Measurements from ENCODE around the gene SRPK2.

The SRPK2 gene

DNA sequence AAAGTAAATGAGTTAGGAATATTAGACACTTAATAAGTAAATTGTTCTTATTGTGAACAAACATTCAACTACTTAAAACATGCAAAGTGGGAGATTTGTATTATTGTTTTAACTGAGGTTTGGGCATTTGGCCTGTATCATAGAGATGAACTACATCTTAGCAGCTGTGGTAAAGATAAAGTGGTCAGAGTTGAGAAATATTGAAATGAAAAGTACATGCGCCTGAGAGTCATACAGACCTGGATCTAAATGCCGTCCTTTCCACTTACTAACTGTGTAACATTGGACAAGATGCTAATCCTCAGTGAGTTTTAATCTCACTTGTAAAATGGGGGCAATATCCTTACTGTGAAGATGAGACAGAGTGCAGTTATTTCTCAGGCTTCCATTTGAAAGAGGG lies 300.3 kb downstream of the SRPK2 start:
- TF ChIP-seq, protein P1, sequence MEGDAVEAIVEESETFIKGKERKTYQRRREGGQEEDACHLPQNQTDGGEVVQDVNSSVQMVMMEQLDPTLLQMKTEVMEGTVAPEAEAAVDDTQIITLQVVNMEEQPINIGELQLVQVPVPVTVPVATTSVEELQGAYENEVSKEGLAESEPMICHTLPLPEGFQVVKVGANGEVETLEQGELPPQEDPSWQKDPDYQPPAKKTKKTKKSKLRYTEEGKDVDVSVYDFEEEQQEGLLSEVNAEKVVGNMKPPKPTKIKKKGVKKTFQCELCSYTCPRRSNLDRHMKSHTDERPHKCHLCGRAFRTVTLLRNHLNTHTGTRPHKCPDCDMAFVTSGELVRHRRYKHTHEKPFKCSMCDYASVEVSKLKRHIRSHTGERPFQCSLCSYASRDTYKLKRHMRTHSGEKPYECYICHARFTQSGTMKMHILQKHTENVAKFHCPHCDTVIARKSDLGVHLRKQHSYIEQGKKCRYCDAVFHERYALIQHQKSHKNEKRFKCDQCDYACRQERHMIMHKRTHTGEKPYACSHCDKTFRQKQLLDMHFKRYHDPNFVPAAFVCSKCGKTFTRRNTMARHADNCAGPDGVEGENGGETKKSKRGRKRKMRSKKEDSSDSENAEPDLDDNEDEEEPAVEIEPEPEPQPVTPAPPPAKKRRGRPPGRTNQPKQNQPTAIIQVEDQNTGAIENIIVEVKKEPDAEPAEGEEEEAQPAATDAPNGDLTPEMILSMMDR (IDR thresholded peaks at IDR 0.05; ENCODE audit: low read depth, low read length) = no peak
- no peak for DNase-seq (ENCODE audit: extremely low read depth, low read depth)

DNA sequence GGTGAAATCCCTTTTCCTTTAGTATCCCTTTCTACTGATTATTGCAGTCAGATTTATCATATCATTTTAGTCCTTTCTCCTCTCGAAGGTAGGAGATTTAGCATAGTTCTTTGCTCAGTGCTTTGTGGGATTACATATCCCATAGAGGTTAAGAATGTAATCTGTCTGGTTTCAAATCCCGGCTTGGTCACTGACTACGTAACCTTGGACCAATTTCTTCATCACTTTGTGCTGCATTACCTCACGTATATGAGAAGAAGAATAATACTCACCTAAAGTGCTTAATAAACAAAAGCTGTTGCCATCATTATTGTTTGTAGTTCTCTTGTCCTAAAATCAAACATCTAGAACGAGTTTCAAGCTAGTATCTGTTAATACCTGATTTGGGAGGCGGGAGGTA lies 300.7 kb downstream of the SRPK2 start:
- no peak for DNase-seq (ENCODE audit: extremely low read depth, low read depth)
- TF ChIP-seq, protein P1 (IDR thresholded peaks at IDR 0.05; ENCODE audit: low read depth, low read length) = no peak

GRCh38 chr7:105086850-105087249 lies 301.9 kb downstream of the SRPK2 start:
- TF ChIP-seq, protein P1 (IDR thresholded peaks at IDR 0.05; ENCODE audit: low read depth, low read length) = no peak
- no peak for DNase-seq (ENCODE audit: extremely low read depth, low read depth)

DNA sequence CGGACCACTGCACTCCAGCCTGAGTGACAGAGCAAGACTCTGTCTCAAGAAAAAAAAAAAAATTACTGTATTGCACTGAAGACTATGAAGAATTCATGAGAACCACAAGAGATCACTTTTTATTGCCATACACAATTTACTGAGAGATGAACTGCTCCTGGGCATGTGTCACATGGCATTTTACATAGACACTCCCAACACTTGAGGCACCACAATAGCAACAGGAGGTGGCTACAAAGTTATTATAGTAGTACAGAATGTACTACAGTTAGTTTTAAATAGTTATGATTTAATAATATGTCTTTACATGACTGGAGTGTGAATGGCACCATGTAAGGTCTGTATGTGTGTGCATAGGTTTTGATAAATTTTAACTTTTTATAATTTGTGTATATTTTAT lies 304.1 kb downstream of the SRPK2 start:
- no peak for DNase-seq (ENCODE audit: extremely low read depth, low read depth)
- TF ChIP-seq, protein P1 (IDR thresholded peaks at IDR 0.05; ENCODE audit: low read depth, low read length) = no peak

DNA sequence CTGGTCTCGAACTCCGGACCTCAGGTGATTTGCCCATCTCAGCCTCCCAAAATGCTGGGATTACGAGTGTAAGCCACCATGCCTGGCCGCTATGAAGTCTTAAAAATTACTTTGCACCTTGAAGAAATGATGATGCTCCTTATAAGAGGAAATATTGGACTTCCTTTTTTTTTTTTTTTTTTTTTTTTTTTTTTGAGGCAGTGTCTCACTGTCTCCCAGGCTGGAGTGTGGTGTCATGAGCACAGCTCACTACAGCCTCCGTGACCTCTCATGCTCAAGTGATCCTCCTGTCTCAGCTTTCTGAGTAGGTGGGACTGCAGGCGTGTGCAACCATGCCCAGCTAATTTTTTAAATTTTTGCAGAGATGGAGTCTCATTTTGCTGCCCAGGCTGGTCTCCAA lies 309.4 kb downstream of the SRPK2 start:
- TF ChIP-seq, protein P1 (IDR thresholded peaks at IDR 0.05; ENCODE audit: low read depth, low read length) = no peak
- DNase-seq (ENCODE audit: extremely low read depth, low read depth) = no peak

- TF ChIP-seq, protein P1 (IDR thresholded peaks at IDR 0.05; ENCODE audit: low read depth, low read length) = no peak
- DNase-seq (ENCODE audit: extremely low read depth, low read depth) = no peak
Measured at GRCh38 chr7:105073143-105073542, 315.6 kb downstream of the SRPK2 start.

DNA sequence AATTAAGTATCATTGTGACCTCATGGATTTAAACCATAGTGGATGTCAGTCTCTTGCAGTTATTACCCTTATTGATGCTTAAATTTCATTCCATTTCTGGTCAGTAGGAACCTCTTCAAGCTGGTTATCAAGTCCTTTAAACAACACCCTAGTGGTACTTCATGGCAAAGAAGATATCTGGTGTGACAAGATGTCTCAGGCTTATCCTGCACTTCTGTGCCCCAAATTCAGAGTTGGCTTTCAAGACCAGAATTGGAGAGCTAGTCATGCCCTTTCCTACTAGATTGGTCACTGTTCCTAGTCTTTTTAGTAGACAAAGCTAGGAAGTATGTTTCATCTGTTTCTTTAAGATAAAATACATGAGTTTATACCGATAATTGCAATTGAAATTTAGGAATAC lies 319.8 kb downstream of the SRPK2 start:
- no peak for DNase-seq (ENCODE audit: extremely low read depth, low read depth)
- TF ChIP-seq, protein P1 (IDR thresholded peaks at IDR 0.05; ENCODE audit: low read depth, low read length) = no peak

Data from AG09319 (cell line).